SK-N-SH (cell line): Measurements from ENCODE around the gene OCA2.

Experiments used
- CTCF ChIP-seq: fragments of 200-600 bp; sonication (generic); IDR thresholded peaks from 2 replicates; pipeline ENCODE4 v1.6.1; 2017; ENCODE audit warnings: antibody characterized with exemption, mild to moderate bottlenecking, moderate library complexity
- EZH2phosphoT487 ChIP-seq: fragments of 200-600 bp; sonication (generic); IDR thresholded peaks from 2 replicates; pipeline ENCODE4 v1.6.1; 2017; ENCODE audit warnings: low read depth, mixed run types, mild to moderate bottlenecking, antibody characterized with exemption, moderate library complexity, borderline replicate concordance
- MXI1 ChIP-seq: IDR thresholded peaks from 2 replicates; pipeline ENCODE4 v1.6.1; 2012; ENCODE audit warnings: mild to moderate bottlenecking, low read depth, low read length, improper control_type of control experiment
- POLR2AphosphoS5 ChIP-seq: IDR thresholded peaks from 2 replicates; pipeline ENCODE4 v1.6.1; 2012; ENCODE audit warnings: low read depth, low read length
- RAD21 ChIP-seq: IDR thresholded peaks from 2 replicates; pipeline ENCODE4 v1.6.1; 2012; ENCODE audit warnings: mild to moderate bottlenecking, low read length
- RCOR1 ChIP-seq: fragments of 150-350 bp; IDR thresholded peaks from 2 replicates; pipeline ENCODE4 v1.6.1; 2017; ENCODE audit warnings: antibody characterized with exemption, low read length
- TAF1 ChIP-seq: IDR thresholded peaks from 2 replicates; pipeline ENCODE4 v1.6.1; 2012; ENCODE audit warnings: low read depth, mild to moderate bottlenecking, low read length, moderate library complexity, borderline replicate concordance
- YY1 ChIP-seq: IDR thresholded peaks from 2 replicates; pipeline ENCODE4 v1.4.0; 2012; ENCODE audit warnings: low read depth, mild to moderate bottlenecking

GRCh38 chr15:28015855-28016254 lies 83.3 kb downstream of the OCA2 start:
- no peak for TF ChIP-seq TAF1
- no peak for TF ChIP-seq CTCF
- no peak for TF ChIP-seq POLR2AphosphoS5
- no peak for TF ChIP-seq YY1
- TF ChIP-seq EZH2phosphoT487, result no peak
- no peak for TF ChIP-seq MXI1
- TF ChIP-seq RCOR1, result no peak
- TF ChIP-seq RAD21, result no peak
